K562 (cell line): ENCODE results near the gene CSTA. TPM values are rescaled to one million over a fixed set of nuclear protein-coding genes. Genes with fewer than 3 reads are reported as not detected.

Experiments
- ARID2 ChIP-seq: fragments of 450-650 bp; IDR thresholded peaks from 2 replicates; pipeline ENCODE4 v1.6.1; 2017; ENCODE audit warnings: antibody characterized with exemption, mild to moderate bottlenecking
- ARID3B ChIP-seq: fragments of 250-450 bp; sonication (Bioruptor Pico); IDR thresholded peaks from 2 replicates; pipeline ENCODE4 v1.4.0; 2020; ENCODE audit warnings: borderline replicate concordance
- ARNT ChIP-seq, 2 experiments: fragments of 450-650 bp; IDR thresholded peaks; 2 replicates each; pipeline ENCODE4 v1.6.1; 2016; ENCODE audit warnings: mild to moderate bottlenecking in 1 of 2
- ATF7 ChIP-seq: fragments of 450-650 bp; IDR thresholded peaks from 2 replicates; pipeline ENCODE4 v1.7.1; 2014; ENCODE audit warnings: mild to moderate bottlenecking, moderate library complexity
- CTBP1 ChIP-seq: fragments of 450-650 bp; IDR thresholded peaks from 2 replicates; pipeline ENCODE4 v1.6.1; 2016; ENCODE audit warnings: borderline replicate concordance
- DLX4 ChIP-seq: fragments of 250-450 bp; sonication (Bioruptor Pico); IDR thresholded peaks from 2 replicates; pipeline ENCODE4 v1.6.1; 2021; ENCODE audit warnings: mild to moderate bottlenecking
- EGR1 ChIP-seq: fragments of 450-650 bp; conservative IDR thresholded peaks from 2 replicates; pipeline ENCODE4 v1.6.1; 2017; ENCODE audit warnings: mild to moderate bottlenecking
- ELF2 ChIP-seq: fragments of 250-450 bp; sonication (Bioruptor Pico); IDR thresholded peaks from 2 replicates; pipeline ENCODE4 v1.5.0; 2021; ENCODE audit warnings: mild to moderate bottlenecking
- HNRNPL ChIP-seq: fragments of 200-400 bp; formaldehyde crosslinking; IDR thresholded peaks from 2 replicates; pipeline ENCODE4 v1.6.1; 2017; ENCODE audit warnings: low read depth, mild to moderate bottlenecking, low read length
- IFI16 ChIP-seq: fragments of 250-450 bp; sonication (Bioruptor Pico); IDR thresholded peaks from 2 replicates; pipeline ENCODE4 v2.1.2; 2022; ENCODE audit warnings: mild to moderate bottlenecking, inconsistent platforms
- MCM2 ChIP-seq: fragments of 450-650 bp; IDR thresholded peaks from 2 replicates; pipeline ENCODE4 v1.6.1; 2017; ENCODE audit warnings: low read depth, mild to moderate bottlenecking
- MEF2D ChIP-seq: conservative IDR thresholded peaks from 2 replicates; pipeline ENCODE4 v1.6.1; 2016; ENCODE audit warnings: low read depth, missing genetic modification characterization, missing compliant biosample characterization
- MYNN ChIP-seq, 2 experiments: sonication (generic); formaldehyde crosslinking in 1 of 2; IDR thresholded peaks; 2 replicates each; pipeline versions ENCODE4 v1.5.0 to v1.6.1; 2016 to 2020; ENCODE audit warnings: antibody characterized with exemption in 1 of 2, missing genetic modification reagents in 1 of 2
- NFIX ChIP-seq: fragments of 250-450 bp; sonication (Bioruptor Pico); IDR thresholded peaks from 2 replicates; pipeline ENCODE4 v1.4.0; 2020; ENCODE audit warnings: low read depth, mild to moderate bottlenecking, moderate library complexity
- NFYB ChIP-seq: IDR thresholded peaks from 2 replicates; pipeline ENCODE4 v1.6.1; 2011; ENCODE audit warnings: mild to moderate bottlenecking, moderate library complexity; ENCODE audit not compliant: insufficient read length; ENCODE audit errors: extremely low read depth
- PCBP1 ChIP-seq: fragments of 200-400 bp; formaldehyde crosslinking; IDR thresholded peaks from 2 replicates; pipeline ENCODE4 v1.6.1; 2018; ENCODE audit warnings: mild to moderate bottlenecking, low read depth, low read length; ENCODE audit not compliant: poor library complexity, severe bottlenecking
- PHB ChIP-seq: fragments of 250-450 bp; sonication (Bioruptor Pico); IDR thresholded peaks from 2 replicates; pipeline ENCODE4 v1.5.0; 2021
- PPARD ChIP-seq: fragments of 250-450 bp; sonication (Bioruptor Pico); IDR thresholded peaks from 2 replicates; pipeline ENCODE4 v1.8.0; 2022; ENCODE audit warnings: inconsistent platforms, mild to moderate bottlenecking, moderate library complexity
- RB1 ChIP-seq: fragments of 450-650 bp; IDR thresholded peaks from 2 replicates; pipeline ENCODE4 v1.6.1; 2017; ENCODE audit warnings: low read depth, mild to moderate bottlenecking
- SMARCB1 ChIP-seq: IDR thresholded peaks from 2 replicates; pipeline ENCODE4 v1.6.1; 2011; ENCODE audit warnings: improper control_type of control experiment, low read depth; ENCODE audit not compliant: insufficient read length
- SMC3 ChIP-seq: conservative IDR thresholded peaks from 2 replicates; pipeline ENCODE4 v1.6.1; 2011; ENCODE audit warnings: low read depth, low read length, improper control_type of control experiment; ENCODE audit not compliant: insufficient read depth
- SRSF3 ChIP-seq: fragments of 200-400 bp; formaldehyde crosslinking; IDR thresholded peaks from 2 replicates; pipeline ENCODE4 v1.6.1; 2016; ENCODE audit warnings: mild to moderate bottlenecking, low read length, moderate library complexity; ENCODE audit not compliant: insufficient read depth
- TEAD1 ChIP-seq, 2 experiments: fragments of 450-650 bp in 1 of 2; sonication (generic) in 1 of 2; formaldehyde crosslinking; IDR thresholded peaks; 2 replicates each; pipeline versions ENCODE4 v1.4.0 to v1.8.0; 2020 to 2022; ENCODE audit warnings: mild to moderate bottlenecking in 2 of 2, missing genetic modification reagents in 1 of 2
- ZBTB1 ChIP-seq: sonication (generic); formaldehyde crosslinking; IDR thresholded peaks from 2 replicates; pipeline ENCODE4 v1.8.1; 2023; ENCODE audit warnings: missing genetic modification reagents, low read depth, mild to moderate bottlenecking, borderline replicate concordance
- ZNF212 ChIP-seq: fragments of 450-650 bp; formaldehyde crosslinking; IDR thresholded peaks from 2 replicates; pipeline ENCODE4 v1.4.0; 2020; ENCODE audit warnings: mild to moderate bottlenecking
- ZNF408 ChIP-seq: fragments of 250-450 bp; sonication (Bioruptor Pico); IDR thresholded peaks from 2 replicates; pipeline ENCODE4 v1.4.0; 2020; ENCODE audit warnings: low read depth, mild to moderate bottlenecking, moderate library complexity
- ZNF436 ChIP-seq: fragments of 250-450, 450-650 bp; sonication (Bioruptor Pico); formaldehyde crosslinking; IDR thresholded peaks from 2 replicates; pipeline ENCODE4 v1.7.0; 2020; ENCODE audit warnings: mild to moderate bottlenecking
- ZNF764 ChIP-seq: fragments of 250-450 bp; sonication (Bioruptor Pico); IDR thresholded peaks from 2 replicates; pipeline ENCODE4 v1.4.0; 2020; ENCODE audit warnings: low read depth, mild to moderate bottlenecking, moderate library complexity
- ZNF77 ChIP-seq: fragments of 250-450 bp; sonication (Bioruptor Pico); IDR thresholded peaks from 2 replicates; pipeline ENCODE4 v1.5.0; 2020
- ZNF778 ChIP-seq: fragments of 450-650 bp; formaldehyde crosslinking; IDR thresholded peaks from 2 replicates; pipeline ENCODE4 v1.4.0; 2020; ENCODE audit warnings: mild to moderate bottlenecking, moderate library complexity
- ZNF79 ChIP-seq: fragments of 250-450 bp; sonication (Bioruptor Pico); IDR thresholded peaks from 2 replicates; pipeline ENCODE4 v1.4.0; 2020; ENCODE audit warnings: low read depth, mild to moderate bottlenecking, moderate library complexity
- polyA plus RNA-seq, 8 experiments: library from polyadenylated mRNA; depleted of rRNA in 4 of 8; stranded (reverse) in 5 of 8; unstranded in 3 of 8; fragments of >200 nt; fragmentation: Nextera tagmentation in 2 of 8; fragmentation: Illumina TruSeq in 1 of 8; extraction: Ambion mirVana in 2 of 8; extraction: Trizol in 1 of 8; gene quantifications; 2 replicates each; pipeline versions ENCODE4 v1.2.1 to v1.2.3, GENCODE V29; 2011 to 2014; ENCODE audit warnings: inconsistent platforms in 1 of 8, missing spikeins in 1 of 8
- total RNA-seq, 7 experiments: library from RNA; depleted of rRNA in 6 of 7; stranded (reverse); fragments of >200 nt in 6 of 7; fragmentation: Illumina TruSeq in 2 of 7; extraction: Trizol in 2 of 7; gene quantifications; 2 replicates each; pipeline versions ENCODE4 v1.2.1 to v1.2.3, GENCODE V29; 2011 to 2021; ENCODE audit warnings: low replicate concordance in 1 of 7

Gene CSTA
- total and polyA plus RNA-seq, 9 of the 15 experiments (the other 6 are each of a cell fraction or from before 2014, with no cell fraction given): 0.11 to 3.1 (median 1.1) TPM

- no peak for TF ChIP-seq SMC3
- no peak for TF ChIP-seq CTBP1
- no peak for TF ChIP-seq ARID2
- TF ChIP-seq HNRNPL: no peak
- no peak for TF ChIP-seq MYNN (IDR thresholded peaks at IDR 0.05)
- TF ChIP-seq MYNN (CRISPR knock-in tag; IDR thresholded peaks at IDR 0.05): no peak
- TF ChIP-seq MEF2D (tag): no peak
- TF ChIP-seq IFI16: no peak
- TF ChIP-seq ELF2: no peak
- TF ChIP-seq ATF7: peak; percentile 34
- no peak for TF ChIP-seq TEAD1 (CRISPR knock-in tag; IDR thresholded peaks at IDR 0.05)
- no peak for TF ChIP-seq NFIX (CRISPR knock-in tag)
- TF ChIP-seq RB1: peak; percentile 54; the same call in 1 of the 2 replicates
- TF ChIP-seq ZNF436 (CRISPR knock-in tag): no peak
- TF ChIP-seq SRSF3: no peak
- no peak for TF ChIP-seq ARNT (IDR thresholded peaks at IDR 0.05)
- no peak for TF ChIP-seq ZNF764 (CRISPR knock-in tag)
- TF ChIP-seq ZNF77 (CRISPR knock-in tag): no peak
- TF ChIP-seq ZNF778 (CRISPR knock-in tag): no peak
- TF ChIP-seq MCM2: no peak
- no peak for TF ChIP-seq PPARD
- TF ChIP-seq SMARCB1: no peak
- TF ChIP-seq EGR1: no peak
- TF ChIP-seq ARID3B (CRISPR knock-in tag): no peak
- no peak for TF ChIP-seq ZNF212
- TF ChIP-seq PHB (CRISPR knock-in tag): no peak
- no peak for TF ChIP-seq ZNF79 (CRISPR knock-in tag)
- TF ChIP-seq DLX4: no peak
- TF ChIP-seq NFYB: peak; percentile 17
- no peak for TF ChIP-seq ZBTB1 (CRISPR knock-in tag)
- no peak for TF ChIP-seq ZNF408 (CRISPR knock-in tag)
- TF ChIP-seq PCBP1: no peak
These were observed 58.0 kb downstream of the CSTA start, which contains the start of gene MIX23 (continued) for GRCh38 chr3:122382888-122383666.
